Embryonic facial prominence (tissue), 1 donor: Measurements from ENCODE around the gene KRTAP13-2.

Experiments
- DNase-seq: peaks from one replicate; pipeline ENCODE4 v3.0.0-alpha.2; 2016; ENCODE audit errors: extremely low spot score

KRTAP13-2 gene

DNA sequence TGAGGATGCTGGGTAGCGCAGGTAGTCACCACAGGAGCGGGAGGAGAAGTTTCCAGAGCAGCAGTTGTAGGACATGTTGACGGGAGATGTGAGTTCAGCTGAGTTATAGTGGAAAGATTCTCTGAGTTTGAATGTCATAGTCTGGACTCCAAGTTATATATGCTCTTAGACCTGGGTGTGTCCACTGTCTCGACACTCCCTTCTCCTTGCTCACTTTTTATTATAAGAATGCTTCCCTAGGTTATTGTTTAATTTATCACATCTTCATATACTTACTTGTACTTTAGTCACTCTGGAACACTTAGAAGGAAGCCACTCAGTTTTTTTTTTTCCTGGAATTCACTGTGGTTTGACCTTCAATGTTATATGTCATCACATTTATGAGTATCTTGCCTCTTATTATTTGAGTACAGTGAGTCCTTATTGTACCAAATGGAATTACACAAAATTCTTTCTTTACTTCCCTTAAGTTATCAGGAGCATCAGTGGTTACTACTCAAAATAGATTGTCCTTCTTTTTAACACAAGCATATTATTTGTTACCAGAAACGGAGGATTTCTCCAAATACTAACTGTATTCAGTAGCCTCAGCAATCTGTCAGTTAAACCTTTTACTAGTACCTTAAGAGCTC, at the start of gene KRTAP13-2:
Gene KRTAP13-2, minus strand, starts transcription at position 133 of the 632 bp plus-strand sequence. Its CDS starts 58 bp downstream, at position 75.
- DNase-seq = no peak

DNA sequence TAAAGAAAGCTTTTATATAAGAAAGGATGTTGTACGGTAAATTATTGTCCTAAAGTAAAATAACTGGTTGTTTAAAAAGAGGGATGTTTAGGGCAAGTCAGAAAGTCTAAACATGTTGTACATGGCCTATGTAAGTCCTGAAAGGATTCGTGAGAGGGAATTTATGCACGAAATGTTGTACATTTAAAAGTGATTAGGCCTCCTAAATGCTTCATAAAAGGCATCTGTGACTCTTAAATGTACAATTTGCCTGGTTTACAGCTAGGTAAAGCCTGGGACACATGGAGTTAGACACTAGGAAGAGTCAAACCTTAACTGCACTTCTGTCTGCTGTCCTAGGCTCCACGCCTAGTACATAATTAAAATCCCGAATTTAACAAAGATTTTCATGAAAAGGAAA, 43.9 kb upstream of the KRTAP13-2 start:
- DNase-seq = no peak

DNA sequence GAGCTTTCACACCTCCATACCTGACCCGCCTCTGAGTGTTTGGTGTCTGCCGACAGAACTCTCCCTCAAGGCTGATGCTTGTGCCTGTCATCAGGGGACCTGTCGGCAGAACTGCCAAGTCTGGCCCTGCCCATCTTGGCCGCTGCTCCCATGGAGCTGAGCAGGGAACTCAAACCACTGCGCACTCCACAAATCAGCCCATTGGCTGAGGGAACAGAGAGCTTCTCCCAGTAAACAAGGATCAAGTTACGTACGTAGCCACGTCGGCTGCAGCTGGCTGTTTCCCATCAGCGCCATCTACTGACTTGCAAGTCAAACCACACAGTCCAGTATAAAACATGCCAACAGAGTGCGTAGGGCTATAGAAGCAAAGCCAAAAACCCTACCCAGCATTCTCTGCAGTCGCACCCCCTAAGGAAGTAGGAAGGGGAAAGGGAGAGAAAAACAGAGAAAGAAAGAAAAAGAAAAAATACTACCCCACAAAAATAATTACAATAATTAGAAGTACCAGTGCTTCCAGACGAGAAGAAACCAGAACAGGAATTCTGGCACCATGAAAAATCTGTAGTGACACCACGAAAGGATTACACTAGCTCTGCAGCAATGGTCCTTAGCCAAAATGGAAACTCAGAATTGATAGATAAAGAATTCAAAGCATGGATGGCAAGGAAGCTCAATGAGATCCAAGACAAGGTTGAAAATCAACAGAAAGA, 36.9 kb upstream of the KRTAP13-2 start:
- no peak for DNase-seq

GRCh38 chr21:30395731-30396130, 23.7 kb upstream of the KRTAP13-2 start, which contains the start of gene KRTAP13-1:
TSS of gene KRTAP13-1 (plus strand) at chr21:30396031. CDS start at chr21:30396087, 56 bp downstream.
- DNase-seq = no peak

DNA sequence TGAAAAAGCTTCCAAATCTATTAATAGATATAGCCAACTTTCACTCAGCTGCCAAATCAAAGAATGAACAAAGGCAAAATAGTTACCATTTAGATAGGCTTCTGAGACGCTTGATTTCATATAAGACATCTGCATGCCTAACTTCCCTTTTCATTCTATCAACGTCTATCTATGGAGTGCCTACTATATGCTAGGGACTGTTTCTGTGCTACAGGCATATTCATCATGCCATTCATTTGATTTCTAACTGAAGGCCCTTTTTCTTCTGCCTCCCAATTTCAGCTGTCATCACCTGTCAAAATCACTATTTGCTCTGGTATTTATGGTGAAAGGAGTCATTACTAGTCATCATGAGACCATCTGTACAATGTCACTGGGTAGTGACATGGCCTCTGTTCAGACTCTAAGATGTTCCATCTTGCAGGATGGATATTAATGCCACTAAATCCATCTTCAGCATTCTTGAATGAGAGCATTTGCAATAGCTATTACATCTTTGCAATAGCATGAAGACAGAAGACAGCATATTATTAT, 19.5 kb upstream of the KRTAP13-2 start:
- DNase-seq = no peak

- DNase-seq = no peak
Observed at GRCh38 chr21:30382201-30382600, 10.1 kb upstream of the KRTAP13-2 start.

- DNase-seq = no peak
Observed at GRCh38 chr21:30355906-30356305, 16.2 kb downstream of the KRTAP13-2 start.

GRCh38 chr21:30354308-30355005, 17.6 kb downstream of the KRTAP13-2 start:
- DNase-seq = no peak

- no peak for DNase-seq
Observed at GRCh38 chr21:30351534-30351933, 20.5 kb downstream of the KRTAP13-2 start.

DNA sequence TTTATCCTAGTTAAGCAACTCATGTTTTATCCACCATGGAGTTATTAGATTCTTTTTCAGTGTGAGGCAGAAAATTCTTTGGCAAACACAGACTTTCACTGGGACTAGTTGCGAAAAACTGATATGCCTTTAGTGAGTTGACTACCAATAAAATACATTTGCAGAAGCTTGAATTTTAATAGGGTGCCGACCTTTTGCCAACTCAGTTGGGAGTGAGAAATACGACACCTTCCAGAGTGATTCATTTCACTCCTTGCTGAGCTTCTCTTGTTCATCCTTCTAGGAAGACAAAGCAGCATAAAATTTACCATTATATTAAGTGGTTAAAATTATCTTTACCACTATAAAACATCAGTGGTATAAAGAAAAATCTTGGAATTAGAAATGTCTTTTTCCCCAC, 22.5 kb downstream of the KRTAP13-2 start:
- no peak for DNase-seq

DNA sequence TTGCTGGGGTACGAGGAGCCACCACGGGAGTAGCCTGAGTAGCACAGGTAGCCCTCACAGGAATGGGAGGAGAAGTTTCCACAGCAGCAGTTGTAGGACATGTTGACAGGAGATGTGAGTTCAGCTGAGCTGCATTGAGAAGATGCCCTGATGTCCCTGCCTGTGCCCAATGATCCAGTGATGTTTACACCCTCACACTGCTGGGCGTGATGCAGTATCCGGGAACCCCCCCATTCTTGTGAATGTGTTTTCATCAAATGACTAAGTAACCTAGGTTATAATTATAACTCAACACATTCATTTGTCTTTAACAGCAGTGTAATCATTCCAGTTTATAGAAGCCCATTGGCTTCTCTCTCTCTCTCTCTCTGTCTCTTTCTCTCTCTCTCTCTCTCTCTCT, 23.6 kb downstream of the KRTAP13-2 start, which contains the start of gene KRTAP23-1:
Gene KRTAP23-1, minus strand, starts transcription at position 101 of the 400 bp plus-strand sequence. Its CDS starts 0 bp downstream, at position 101.
- DNase-seq = no peak

DNA sequence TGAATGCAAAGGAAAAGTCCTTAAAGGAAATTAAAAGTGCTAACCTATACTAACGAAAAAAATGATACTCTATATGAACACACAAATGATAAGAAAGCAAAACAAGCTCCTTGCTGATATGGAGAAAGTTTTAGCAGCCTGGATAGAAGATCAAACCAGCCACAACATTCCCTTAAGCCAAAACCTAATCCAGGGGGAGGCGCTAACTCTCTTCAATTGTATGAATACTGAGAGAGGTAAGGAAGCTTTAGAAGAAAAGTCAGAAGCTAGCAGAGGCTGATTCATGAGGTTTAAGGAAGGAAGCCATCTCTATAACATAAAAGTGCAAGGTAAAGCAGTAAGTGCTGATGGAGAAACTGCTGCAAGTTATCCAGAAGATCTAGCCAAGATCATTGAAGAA, 27.1 kb downstream of the KRTAP13-2 start:
- no peak for DNase-seq

GRCh38 chr21:30340714-30341573, 31.1 kb downstream of the KRTAP13-2 start:
- no peak for DNase-seq

DNA sequence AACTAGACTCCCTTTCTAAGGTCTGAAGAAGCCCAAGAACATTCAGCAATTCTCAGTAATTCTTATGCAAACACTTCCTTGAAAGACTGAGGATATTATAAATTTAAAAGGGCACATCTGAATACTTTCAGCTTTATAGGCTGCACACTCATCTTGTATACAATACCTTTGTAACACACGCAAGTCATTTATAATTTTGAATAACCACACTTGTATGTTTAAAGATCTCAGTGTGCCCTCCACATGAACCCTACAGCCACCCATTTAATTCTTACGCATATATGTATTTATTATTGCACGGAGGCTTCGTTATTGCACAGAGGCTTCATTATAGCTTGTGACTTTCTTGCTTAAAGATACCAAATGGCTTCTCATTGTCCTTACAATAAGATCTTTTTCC, 33.4 kb downstream of the KRTAP13-2 start:
- DNase-seq = no peak

DNA sequence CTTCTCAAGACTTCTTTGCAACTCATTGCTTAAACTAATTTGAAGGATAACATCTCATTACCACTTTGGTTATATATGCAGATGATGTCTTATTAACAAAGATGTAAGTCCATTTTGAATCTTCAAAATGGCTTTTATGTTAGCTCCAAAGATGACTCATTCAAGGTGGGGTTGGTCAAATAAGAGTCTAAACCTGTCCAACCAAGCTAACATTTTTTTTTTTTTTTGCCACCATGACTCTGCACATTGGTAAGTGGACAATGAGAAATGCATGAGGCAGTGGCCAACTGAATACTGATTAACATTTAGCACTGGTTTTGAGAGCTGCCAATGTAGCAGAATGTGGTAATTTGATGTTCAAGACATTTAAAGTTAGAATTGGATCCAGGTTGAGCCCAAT, 34.3 kb downstream of the KRTAP13-2 start:
- DNase-seq = no peak

GRCh38 chr21:30337276-30337744, 34.8 kb downstream of the KRTAP13-2 start, which contains the start of gene KRTAP27-1:
TSS of gene KRTAP27-1 (minus strand) at chr21:30337694. CDS start at chr21:30337668, 26 bp downstream.
- DNase-seq = no peak

DNA sequence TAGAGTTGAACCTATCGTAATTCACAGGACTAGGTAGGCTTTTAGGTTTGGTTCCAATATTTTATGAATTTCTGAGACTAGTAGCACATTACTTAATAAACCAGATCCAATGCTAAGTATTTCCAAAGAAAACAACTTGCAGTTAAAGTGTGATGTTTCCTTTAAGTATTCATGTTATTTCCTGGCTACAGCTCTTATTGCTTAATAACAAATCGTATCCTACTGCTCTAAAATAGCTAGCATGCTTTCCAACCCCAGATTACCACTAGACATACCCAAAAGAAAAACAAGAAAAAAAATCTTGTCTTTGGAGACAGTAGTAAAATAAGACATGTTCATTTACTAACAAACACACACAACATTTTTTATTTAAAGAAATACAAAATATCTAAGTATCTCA, 35.5 kb downstream of the KRTAP13-2 start:
- no peak for DNase-seq

DNA sequence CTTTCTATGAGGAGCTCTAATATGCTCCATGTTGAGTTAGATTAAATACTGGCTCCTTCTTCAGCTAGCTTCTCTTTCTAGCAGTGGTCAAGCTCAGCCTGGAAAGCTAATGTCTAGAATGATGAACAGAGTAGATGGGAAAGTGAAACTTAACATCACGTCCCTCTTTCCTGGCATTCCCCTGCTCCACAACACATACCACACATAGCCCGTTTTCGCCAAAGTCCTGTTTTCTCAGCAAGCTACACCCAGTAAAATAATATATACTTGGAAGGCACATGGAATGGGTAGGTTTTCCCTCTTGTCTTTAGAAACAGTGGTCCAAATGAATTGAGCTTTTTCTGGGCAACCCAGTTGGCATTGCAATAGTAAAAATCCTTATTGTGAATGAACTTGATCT, 38.3 kb downstream of the KRTAP13-2 start:
- DNase-seq = no peak

DNA sequence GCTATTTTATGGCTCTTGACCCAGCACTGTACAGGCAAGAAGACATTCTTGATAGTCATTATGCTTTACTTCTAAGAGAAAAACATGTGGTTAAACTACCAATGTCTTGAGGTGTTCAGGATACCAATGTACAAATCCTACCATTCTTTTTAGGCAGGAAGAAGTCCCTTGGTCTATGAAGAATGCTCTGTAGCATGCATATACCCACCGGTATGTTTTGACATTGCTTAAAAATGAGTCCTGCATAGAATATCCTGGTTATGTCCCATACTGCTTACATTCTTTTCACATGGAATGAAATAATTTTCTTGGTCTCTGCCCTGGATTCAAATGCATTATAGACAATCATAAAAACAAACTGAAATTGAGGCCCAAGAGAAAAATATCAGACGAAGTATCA, 39.4 kb downstream of the KRTAP13-2 start:
- DNase-seq = no peak

DNA sequence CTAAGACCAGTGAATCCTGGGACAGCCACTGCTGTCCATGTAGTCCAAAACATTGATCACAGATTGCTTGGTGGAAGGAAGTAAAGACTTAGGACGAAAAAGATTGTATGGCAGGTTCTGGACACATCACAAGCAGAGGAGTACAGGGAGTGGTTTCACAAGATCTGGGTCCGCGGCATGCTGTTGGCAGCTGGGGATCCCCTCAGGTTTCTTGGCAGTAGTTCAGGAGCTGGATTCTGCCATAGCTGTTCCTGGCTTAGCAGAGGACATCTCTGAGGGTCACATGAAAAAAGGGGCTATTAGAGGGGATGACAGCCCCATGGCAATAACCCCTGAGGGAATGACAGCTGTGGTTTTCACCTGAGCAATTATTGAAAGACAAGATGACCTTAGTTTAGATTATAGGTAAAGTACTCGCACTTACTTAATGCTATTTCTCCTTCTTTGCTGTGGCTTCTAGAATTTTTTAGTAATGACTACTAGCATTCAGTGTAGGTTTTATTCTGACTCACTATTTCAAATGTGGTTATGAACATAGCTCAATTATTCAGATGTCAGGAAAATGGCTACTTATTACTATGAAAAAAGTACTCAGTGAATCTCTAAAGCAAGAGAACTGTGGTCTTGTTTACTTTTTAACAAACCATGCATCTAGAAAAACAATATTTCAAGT, 42.7 kb downstream of the KRTAP13-2 start:
- DNase-seq = no peak

- DNase-seq = no peak
Observed at GRCh38 chr21:30326390-30326789, 45.7 kb downstream of the KRTAP13-2 start.
